Stimulated activated CD4-positive, alpha-beta T cell treated with anti-CD3 and anti-CD28 coated beads, Interleukin-12 subunit alpha, Interleukin-12 subunit beta, amount 100 ng/mL, for 4 hours (primary cell): ENCODE measurements around the gene TENM4.

ENCODE experiments used
- DNase-seq: peaks from one replicate; pipeline ENCODE4 v3.0.0-alpha.2; 2020

TENM4 gene

DNA sequence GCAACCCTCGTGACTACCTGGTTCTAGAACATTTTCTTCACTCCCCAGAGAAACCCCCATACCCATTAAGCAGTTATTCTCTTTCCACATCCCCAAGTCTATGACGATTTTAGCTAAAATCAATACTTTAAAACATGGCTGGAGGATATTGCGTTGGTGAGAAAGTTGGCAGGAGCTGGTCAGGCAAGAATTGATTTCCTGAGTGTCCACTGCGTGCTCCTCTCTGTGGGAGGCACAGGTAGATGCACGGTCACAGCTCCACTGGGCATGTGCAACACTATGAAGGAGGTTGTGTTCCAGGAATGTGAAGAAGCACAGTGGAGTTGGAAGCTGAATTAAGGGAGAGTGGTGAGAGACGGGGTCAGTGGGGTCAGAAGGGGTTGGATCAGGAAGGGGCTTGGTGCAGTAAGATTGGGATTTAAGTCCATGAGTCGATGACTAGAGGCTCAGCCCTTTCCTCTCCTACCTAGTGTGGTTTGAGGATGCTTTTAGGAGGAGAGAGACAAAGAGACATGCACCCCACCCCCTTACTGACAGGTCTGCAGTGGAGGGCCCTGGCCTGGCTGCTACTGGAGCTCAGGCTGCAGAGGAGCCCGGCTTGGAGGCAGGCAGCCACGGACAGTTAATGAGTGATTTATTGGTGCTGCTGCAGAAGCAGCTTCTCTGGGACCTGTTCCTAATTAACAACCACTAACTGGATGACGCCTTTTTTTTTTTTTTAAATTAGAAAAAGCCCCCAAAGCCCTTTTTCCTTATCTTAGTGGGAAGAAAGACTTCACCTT, 395.6 kb downstream of the TENM4 start:
- no peak for DNase-seq

DNA sequence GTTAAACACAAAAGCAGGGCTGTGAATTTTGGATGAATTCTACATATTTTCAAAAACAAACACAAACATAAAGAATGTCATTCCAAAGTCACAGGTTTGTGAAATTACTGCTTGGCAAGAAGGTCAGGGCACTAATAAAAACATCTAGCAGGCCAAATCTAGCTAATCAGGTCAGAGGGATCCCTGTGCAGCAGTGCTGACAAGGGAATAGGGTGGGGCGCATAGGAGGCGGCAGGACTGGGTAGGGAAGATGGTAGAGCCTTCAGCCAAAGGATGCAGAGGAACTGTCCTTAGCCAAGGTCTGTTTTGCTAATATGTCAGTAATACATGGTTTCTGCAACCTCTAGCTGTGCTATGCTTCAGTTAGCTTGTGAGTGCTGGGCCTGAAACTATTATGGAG, 396.6 kb downstream of the TENM4 start:
- no peak for DNase-seq

DNA sequence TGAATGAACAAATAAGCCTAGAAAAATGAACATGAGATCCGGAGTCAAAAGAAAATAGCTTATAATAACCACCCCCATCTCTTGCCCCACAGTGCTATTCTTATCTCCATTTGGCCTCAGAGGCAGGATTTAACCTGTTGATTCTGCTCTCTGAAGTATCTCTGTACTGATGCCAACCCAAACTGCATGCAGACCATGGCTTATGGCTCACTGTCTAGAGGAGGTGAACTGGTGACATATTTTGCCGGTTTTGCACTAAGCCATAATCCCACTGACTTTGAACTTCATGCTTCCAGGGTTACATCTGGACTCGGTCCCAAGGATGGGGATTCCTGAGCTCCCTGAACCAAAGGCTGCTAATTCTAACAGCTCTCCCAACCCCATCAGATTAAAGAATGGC, 397.1 kb downstream of the TENM4 start:
- no peak for DNase-seq

DNA sequence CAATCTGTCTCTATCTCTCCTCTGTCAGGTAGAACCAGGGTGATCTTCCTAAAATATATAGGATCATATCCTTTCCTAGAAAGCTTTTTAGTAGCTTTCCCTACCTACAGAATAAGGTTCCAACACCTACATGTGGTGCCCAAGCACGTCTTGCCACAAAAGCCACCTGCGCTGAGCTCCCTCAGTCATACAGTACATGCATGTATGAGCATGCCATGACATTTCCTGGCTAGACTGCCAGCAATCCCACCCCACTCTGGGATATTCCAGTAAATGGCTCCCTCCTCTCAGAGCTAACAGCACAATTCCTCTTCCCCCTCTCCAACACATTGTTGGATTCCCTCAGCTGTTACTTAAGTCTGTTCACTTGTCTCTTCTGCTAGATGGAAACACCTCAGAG, 398.0 kb downstream of the TENM4 start:
- DNase-seq, result no peak

DNA sequence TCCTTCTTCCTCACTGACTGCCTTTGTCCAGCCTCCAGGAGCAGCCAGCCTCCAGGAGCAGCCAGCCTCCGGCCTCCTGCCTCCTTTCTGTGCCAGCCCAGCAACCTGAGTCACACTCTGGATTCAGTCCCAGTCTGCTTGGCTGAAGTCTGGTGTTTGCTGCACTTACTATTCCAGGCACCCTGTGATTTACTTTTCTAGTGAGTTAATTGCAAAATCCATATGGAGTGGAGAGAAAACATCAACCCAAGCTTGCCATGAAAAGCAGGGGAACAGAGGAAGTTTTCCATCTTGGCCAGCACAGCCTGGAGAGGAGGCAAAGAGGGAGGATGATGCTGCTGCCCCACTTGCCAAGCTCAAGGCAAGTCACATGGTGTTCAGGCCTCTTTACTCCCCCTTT, 400.5 kb downstream of the TENM4 start:
- no peak for DNase-seq

DNA sequence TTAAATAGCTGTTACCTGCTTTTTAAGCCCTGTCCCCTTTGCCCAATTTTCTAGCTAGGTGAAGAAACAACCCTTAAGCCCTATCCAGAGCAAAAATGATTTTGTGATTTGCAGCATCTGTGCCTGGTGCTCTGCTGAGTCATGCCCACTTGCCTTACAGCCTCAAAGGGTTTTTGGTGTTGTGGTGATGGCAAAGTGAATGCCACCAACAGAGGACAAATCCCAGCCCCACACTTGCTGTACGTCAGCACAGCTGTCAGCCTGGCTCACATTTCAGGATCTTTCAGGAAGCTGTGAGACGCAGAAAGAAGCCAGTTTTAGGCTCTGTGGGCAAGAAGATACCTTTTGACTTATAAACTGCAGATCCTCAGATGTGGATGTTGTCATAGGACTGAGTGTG, 401.7 kb downstream of the TENM4 start:
- no peak for DNase-seq

DNA sequence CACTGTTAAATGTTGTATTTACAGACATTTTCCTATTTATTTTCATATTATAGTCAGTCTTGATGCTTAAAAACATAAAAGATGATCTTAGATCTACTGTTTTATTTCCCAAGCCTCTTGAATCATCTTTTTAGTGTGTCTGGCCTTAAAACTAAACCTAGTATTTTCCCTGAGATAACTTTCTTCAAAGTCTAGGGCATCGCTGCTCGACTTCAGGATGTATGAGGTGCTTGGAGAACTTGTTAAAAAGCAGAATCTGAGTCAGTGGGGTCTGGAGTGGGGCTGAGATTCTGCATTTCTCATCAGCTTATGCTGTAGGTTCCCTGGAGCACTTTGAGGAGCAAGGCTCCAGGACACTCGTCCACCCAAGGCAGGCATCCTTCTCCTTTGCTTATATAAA, 404.9 kb downstream of the TENM4 start:
- no peak for DNase-seq

DNA sequence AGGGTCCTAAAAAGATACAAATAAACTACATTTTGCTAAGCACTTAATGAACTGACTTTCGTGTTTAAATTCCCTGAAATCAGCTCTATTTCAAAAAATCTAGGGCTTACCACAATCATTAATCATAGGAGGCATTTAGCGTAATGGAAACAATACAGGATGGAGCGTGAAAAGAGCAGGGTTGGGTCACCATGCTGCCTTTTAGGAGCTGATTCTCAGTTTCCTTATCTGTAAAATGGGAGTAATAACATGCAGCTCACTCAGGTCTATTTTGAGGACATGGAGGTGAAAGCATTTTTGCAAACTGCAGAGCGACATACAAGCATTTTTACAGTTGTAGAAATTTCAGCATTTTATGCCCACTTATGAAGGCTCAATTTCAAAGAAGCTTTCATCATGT, 407.0 kb downstream of the TENM4 start:
- DNase-seq, result no peak

DNA sequence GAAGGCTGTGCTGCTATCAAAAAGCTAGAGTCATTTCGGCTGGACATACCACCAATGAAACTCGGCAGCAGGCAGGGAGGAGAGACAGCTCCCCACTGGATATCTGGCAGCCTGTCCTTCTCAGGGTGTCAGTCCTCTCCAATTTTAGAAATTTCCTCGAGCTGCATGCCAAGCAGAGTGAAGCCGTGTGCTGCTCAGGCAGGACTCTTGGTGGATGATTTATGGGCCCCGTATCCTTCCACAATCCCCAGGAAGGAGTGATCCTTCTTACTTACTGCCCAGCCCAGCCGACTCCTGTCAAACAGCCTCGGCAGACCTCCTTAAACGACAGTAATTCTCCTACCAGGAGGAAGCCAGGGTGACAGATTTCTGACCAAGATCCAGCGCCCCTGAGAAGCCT, 410.4 kb downstream of the TENM4 start:
- no peak for DNase-seq

DNA sequence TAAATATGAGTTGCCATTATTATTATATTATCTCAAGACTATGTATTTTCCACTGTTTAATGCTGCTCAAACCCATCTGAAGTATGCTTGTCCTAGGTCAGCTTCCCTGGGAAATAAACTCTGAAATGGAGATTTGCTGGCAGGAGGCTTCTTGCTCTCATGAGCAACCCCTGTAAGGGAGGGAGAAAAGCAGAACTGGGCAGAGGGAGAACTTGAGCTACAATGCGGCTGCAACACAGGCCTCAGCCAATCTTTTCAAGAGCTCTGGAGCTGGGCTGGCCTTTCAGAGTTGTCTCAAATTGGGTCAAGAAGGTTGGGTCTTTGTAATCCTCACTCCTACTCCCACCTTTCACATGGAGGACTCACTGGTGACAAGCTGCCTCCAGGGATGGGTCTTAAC, 412.6 kb downstream of the TENM4 start:
- no peak for DNase-seq

DNA sequence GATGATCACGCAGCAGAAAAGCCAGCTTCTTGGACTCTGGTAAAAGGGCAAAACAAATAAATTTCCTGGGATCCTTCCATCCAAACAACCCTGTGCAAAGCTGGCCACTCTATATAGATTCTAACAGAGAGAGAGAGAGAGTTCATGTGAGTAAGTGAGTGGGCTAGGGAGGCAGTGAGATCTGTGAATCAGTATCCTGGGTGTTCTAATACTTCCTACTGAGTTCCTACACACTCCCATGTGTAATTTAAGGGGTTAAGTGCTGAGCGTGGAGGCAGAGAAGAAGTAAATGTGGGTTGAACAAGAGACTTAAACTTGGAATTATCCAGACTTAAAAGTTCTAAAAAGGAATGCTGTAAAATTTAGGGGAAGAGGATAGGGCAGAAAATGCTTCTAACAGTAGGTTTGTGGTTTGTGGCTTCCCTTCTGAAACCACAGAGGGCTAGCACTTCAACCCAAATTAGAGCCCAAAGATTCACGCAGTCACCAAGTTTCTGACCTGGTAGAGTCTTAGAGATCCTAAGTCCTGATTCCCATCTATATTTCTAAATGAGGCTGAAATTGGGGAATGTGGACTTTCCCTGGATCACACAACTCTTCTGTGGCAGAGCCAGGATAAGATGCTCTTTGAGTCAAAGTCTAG, 413.9 kb downstream of the TENM4 start:
- no peak for DNase-seq

DNA sequence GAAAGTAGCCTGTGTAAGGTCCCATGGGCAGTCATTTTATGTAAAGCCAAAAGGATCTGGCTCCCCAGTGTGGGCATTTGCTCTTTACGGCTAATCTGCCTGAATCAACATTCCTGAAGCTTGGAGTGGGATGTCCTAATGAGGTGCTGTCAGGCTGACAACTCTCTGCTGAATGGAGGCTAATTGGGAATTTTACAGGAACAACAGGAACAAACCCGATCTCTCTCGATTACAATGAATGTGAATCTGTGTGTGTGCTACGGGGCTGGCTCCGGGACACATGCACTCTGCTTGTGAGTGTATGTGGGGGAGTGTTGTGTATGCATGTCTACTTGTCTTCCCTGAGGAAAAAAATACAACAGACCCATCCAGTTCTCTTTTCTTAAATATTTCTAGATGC, 415.2 kb downstream of the TENM4 start:
- no peak for DNase-seq

DNA sequence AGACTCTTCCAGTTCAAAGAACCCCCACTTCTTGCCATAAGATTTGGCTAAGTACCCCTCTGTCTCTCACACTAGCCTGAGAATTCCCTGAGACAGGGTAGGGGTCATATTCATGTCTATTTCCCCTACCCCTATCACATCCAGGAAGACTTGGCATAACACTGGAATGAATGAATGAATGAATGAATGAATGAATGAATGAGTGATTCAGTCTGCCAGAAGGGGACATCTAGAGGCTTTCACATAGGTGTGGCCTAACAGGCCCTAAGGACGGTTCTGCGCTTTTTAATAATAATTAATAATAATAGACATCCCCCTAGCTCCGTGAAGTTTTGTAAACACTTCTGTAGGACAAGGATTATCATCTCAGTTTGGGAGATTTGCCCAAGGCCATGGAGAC, 415.7 kb downstream of the TENM4 start:
- no peak for DNase-seq

DNA sequence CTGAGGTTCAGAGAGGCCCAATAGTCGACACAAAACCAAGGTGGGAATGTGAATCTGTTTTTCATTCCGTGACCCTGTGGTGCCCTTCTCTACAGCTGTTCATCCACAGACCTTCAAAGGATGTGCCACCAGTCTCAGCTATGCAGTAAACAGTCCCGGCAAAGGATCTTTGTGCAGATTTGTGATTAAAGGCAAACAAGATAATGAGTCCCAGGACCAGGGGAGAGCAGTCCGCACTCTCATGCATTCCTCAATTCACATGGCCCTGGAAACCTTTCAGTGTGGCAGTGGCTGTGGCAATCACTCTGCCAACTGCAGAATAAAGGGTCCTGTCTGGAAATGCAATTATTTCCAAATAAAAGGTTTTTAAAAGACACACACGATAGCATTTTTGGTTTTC, 418.6 kb downstream of the TENM4 start:
- no peak for DNase-seq

DNA sequence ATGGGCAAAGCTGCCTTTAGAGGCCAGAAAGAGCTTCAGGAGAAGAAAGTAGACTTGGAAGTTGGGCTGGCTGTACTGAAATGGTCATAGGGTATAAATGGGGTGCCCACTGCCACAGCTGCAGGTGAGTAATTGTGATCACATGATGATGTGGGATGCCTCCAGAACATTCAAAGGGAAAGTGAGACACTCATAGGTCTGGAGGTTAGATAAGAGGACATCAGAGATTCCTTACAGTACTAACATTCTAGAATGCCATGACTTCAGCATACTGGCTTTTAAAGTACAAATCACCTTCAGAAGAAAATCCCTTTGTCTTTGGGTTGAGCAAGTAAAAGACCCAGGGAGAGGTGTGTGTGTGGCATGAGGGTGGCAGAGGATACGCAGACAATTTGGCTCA, 419.2 kb downstream of the TENM4 start:
- no peak for DNase-seq

DNA sequence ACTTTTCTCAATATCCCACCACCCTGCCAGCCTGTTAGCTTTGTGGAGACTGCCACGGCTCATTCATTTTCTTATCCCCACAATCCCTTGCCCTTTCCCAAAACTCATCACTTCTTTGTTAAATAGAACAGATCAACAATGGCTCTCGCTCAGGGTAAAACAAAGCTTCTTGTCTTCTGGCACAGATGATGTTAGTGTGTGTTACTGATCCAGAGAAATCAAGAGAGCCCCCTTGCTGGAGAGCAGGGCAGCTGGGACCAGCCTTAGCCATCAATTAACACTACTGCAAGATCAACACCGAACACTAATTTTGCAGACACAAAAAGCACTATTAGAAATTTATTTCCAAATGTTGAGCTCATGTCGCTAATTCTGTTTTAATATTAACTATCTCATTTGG, 420.9 kb downstream of the TENM4 start:
- no peak for DNase-seq

DNA sequence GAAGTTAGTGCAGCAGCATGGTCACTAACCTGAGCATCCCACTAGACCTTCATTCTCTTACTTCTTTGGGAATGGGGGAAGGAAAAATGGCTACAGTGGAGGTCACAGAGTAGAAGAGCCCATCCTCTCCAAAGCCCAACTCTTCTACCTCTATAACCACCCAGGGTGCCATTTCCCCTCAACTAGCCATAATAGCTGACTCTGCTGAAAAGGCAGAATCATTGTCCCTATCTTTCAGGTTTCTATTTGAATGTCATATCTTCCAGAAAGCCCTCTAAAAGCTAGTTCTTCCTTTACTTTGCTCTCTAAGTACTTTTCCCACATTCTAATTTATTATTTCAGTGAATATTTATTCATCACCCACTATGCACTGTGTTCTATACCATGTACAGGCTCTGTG, 421.6 kb downstream of the TENM4 start:
- DNase-seq, result no peak

DNA sequence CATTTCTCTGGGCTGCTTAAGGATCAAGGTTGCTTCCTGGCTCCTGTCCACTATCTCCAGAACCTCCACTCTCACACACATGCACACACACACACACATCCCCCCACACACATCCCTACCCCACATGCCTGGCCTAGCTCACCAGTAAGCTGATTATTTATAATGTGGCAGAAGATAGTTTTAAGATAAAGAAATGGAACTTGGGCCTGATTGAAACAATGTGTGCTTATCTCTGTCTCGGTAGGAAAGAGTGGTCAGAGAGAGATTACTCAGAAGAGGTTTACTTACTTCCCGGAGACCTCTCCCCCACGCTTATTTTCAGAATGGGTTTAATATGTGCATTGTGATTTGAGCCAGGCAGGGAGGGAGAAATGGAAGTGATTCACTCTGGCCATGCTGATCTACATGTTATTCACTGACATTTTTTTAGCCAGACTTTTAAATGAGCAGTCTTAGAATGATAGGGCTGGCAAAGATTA, 422.4 kb downstream of the TENM4 start:
- no peak for DNase-seq

DNA sequence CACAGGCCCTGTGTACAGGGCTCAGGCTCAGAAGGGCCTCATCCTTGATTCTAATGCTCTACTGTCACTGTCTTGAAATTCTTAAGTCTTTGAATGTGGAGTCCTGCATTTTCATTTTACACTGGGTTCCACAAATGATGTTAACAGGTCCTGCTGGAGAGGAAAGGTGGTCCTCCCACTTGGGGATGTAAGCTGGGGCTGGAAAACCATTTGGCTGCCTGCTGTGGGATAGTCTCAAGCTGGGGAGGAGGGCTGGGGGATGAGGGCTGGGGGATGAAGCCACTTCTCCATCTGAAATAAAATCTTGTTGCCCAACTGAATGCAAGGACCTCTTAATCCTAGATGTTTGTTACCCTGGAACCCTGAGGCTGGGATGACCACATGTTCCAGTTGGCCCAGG, 423.0 kb downstream of the TENM4 start:
- no peak for DNase-seq

DNA sequence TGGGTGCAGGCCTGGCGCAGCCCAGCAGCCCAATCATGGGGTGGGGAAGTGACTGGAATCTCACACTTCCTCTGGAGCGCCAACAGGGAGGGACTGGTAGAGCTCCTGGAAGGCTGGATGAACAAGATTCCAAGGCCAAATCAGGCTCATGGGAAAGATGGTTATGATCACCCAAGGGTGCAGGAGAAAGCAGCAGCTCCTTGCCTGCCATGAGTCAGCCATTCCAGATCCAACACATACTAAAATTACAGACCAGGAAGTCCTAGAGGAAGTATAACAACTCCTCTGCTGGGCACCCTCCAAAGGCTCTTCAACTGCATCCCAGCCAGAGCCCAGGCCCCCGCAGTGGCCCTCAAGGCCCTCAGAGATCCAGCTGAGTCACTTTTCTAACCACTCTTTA, 427.3 kb downstream of the TENM4 start:
- no peak for DNase-seq

DNA sequence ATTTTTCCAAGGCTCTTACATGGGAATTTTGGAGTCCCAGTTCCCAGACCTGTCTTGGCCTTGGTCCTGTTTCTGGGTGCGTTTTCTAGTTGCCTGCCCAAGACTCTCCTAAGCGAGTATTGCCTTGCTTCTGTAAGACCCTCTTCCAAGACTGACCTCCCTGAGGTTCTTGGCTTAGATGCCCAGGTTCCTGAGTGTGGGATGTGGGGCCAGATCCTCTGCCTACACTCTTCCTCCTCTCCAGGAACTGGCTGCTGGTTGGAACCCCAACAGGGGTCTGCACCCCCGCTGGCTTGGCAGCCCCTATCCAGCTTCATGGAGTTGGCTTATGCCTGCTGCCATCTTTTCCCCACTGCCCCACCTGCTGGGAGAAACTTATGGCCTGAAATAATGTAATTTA, 429.5 kb downstream of the TENM4 start:
- DNase-seq, result no peak

DNA sequence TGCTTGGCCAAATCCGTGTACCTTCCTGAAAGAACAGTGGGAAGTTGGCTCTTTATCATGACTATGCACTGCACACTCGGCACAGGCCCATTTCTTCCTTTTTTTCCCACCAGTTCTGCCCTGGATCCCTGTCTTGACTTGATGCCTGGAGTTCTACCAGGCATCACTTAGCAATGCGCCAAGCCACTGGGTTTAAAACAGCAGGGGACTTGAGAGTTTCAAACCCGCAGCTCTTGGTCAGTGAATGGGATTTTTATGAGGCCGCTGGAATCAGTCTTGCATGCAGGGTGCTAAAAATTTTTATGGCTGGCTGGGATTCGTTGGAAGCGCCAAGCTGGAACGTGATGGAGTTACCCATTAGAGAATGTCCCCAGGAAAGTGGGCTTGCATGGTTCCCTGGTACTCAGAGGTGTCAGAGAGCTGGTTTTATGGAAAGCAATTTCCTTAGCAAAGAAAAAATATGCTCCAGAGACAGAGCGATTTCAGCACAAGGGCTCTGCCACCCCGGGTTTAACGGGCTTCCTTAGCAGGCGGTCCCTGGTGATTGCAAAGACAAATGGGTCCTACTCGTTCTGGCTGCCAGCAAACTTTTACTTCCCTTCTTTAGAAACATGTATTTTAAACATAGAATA, 432.9 kb downstream of the TENM4 start:
- DNase-seq, result no peak

DNA sequence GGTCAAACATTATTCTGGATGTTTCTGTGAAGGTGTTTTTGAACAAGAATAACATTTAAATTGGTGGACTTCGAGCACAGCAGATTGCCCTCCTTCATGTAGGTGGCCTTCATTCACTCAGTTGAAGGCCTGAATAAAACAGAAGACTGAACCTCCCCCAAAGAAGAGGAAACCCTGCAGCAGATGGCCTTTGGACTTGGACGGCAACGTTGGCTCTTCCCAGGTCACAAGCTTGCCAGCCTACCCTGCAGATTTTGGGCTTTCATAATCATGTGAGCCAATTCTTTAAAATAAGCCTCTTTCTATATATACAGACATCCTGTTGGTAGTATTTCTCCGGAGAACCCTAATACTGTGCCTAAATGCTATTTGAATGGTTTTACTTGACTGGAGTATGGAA, 434.0 kb downstream of the TENM4 start:
- no peak for DNase-seq

DNA sequence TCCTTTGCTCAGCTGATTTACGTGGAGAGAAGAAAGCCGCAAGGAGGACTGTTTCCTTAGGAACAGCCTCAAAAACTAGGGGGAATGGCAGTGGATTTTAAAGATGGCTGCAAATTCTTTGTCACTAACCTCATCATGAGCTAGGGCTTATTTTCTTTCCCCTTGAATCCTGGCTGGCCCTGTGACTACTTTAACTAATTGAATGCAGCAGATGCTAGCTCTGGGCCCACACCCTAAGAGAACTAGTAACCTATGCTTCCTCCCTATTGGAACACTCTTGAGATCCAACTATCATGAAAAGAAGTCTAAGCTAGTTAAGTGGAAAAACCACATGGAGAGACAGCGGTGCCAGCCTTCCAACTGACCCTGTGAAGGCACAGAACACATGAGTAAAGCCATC, 444.8 kb downstream of the TENM4 start:
- no peak for DNase-seq
